Upper lobe of right lung (tissue), 1 donor: ENCODE measurements around the gene FAM120B. TPM values are rescaled to one million over a fixed set of nuclear protein-coding genes. Genes with fewer than 3 reads are reported as not detected.

Experiments
- ATAC-seq: fragments of 200-7000 bp; cut with Tn5 transposase; one replicate; pipeline ENCODE4 v1.9.1; 2020; ENCODE audit warnings: mild to moderate bottlenecking, moderate library complexity
- DNase-seq: peaks from one replicate; pipeline ENCODE4 v3.0.0-alpha.2; 2020
- H3K27ac ChIP-seq: fragments of 200-600 bp; one replicate; pipeline ENCODE4 v1.8.0; 2022
- H3K27me3 ChIP-seq: fragments of 200-600 bp; one replicate; pipeline ENCODE4 v1.8.0; 2022; ENCODE audit warnings: mild to moderate bottlenecking
- H3K36me3 ChIP-seq: fragments of 200-600 bp; one replicate; pipeline ENCODE4 v1.8.0; 2022
- H3K4me1 ChIP-seq: fragments of 200-600 bp; one replicate; pipeline ENCODE4 v1.8.0; 2022
- H3K4me3 ChIP-seq: fragments of 200-600 bp; one replicate; pipeline ENCODE4 v1.8.0; 2022; ENCODE audit warnings: mild to moderate bottlenecking
- H3K9me3 ChIP-seq: fragments of 200-600 bp; one replicate; pipeline ENCODE4 v1.8.0; 2022
- intact Hi-C: fragments of 100-400 bp; cut with DNase I; formaldehyde crosslinking; loops from one replicate; pipeline ENCODE4 v1.11.0; 2022
- total RNA-seq: library from RNA; stranded (reverse); fragmentation: NEBNext Ultra II Directional; extraction: Animal tissue kit (Norgen Biotek cat#: 25700); gene quantifications from one replicate; pipeline ENCODE4 v1.2.1, GENCODE V29; 2021
- TF ChIP-seq, protein P1 (sequence below): fragments of 200-600 bp; IDR thresholded peaks from one replicate; pipeline ENCODE4 v1.8.0; 2022; ENCODE audit warnings: antibody characterized with exemption
- donor health status: DM: no; HTN: yes; CAD: no; lungs with severe emphysema.

FAM120B gene
- total RNA-seq, 1 donor from 2014 or later = 26.1 TPM

DNA sequence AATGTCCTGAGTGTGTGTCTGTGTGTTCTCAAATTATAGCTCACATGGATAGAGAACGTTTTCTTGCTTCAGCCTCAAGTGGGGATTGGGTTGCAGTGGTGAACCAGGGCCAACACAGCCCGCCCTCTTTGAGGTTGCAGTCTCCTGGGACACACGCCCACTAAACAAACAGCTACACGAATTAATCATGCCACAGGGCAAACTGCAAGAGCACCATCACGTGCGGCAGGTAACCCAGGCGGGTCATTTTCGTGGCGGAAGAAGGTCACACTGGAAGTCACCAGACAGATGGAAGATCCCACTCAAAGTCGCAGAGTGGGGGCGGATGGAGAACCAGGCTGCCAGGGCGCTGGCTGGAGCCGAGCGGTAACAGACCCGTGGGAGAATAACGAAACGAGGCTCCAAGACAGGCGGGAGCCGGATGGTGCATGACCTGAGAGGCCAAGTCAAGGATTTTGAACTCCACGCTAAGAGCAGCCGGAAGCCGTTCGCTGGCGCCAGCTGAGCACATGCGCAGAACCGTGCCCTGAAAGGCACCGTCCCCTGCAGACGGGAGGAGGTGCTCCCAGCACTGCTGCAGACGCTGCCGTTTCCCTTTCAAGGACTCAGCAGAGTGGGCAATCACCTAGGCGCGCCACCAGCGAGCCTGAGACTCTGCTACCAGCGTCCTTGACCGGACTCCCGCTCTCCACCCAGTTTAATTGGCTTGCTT is 26.4 kb upstream of the FAM120B start:
- H3K9me3 ChIP-seq = no peaks in the 10 kb centered on the region
- ATAC-seq (peak; percentile 92), DNase-seq (peak; percentile 93)
- H3K27ac ChIP-seq = peak overlapping the region; percentile 65
- TF ChIP-seq, protein P1, sequence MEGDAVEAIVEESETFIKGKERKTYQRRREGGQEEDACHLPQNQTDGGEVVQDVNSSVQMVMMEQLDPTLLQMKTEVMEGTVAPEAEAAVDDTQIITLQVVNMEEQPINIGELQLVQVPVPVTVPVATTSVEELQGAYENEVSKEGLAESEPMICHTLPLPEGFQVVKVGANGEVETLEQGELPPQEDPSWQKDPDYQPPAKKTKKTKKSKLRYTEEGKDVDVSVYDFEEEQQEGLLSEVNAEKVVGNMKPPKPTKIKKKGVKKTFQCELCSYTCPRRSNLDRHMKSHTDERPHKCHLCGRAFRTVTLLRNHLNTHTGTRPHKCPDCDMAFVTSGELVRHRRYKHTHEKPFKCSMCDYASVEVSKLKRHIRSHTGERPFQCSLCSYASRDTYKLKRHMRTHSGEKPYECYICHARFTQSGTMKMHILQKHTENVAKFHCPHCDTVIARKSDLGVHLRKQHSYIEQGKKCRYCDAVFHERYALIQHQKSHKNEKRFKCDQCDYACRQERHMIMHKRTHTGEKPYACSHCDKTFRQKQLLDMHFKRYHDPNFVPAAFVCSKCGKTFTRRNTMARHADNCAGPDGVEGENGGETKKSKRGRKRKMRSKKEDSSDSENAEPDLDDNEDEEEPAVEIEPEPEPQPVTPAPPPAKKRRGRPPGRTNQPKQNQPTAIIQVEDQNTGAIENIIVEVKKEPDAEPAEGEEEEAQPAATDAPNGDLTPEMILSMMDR = no peak
- intact Hi-C loops = no loop called here
- peak overlapping the region; percentile 46 for H3K4me3 ChIP-seq
- peaks cover 37% of the 10 kb centered on the region for H3K4me1 ChIP-seq
- peaks cover 26% of the 10 kb centered on the region for H3K36me3 ChIP-seq
- H3K27me3 ChIP-seq = no peaks in the 10 kb centered on the region

DNA sequence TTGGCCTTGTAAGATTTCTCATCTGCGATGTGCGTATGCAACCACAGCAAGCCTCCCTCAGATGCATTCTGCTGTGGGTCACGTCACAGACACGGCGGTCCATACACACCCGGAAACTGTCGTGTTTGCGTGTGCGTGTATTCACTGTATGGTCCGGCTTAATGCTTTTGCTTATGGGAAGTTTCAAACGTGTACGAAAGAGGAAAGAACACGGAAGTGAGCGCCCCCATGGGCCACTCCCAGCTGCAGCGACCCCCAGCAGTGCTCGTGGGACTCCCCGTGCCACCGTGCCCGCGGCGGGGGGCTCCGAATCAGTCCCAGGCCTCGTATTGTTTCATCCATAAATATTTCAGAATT is 25.9 kb upstream of the FAM120B start:
- intact Hi-C loops = no loop called here
- H3K4me3 ChIP-seq = peak overlapping the region; percentile 46
- peaks cover 37% of the 10 kb centered on the region for H3K4me1 ChIP-seq
- ATAC-seq (peak; percentile 49), DNase-seq (no peak)
- no peaks in the 10 kb centered on the region for H3K27me3 ChIP-seq
- H3K9me3 ChIP-seq = no peaks in the 10 kb centered on the region
- peaks cover 26% of the 10 kb centered on the region for H3K36me3 ChIP-seq
- H3K27ac ChIP-seq = peak overlapping the region; percentile 65
- TF ChIP-seq, protein P1 = no peak

DNA sequence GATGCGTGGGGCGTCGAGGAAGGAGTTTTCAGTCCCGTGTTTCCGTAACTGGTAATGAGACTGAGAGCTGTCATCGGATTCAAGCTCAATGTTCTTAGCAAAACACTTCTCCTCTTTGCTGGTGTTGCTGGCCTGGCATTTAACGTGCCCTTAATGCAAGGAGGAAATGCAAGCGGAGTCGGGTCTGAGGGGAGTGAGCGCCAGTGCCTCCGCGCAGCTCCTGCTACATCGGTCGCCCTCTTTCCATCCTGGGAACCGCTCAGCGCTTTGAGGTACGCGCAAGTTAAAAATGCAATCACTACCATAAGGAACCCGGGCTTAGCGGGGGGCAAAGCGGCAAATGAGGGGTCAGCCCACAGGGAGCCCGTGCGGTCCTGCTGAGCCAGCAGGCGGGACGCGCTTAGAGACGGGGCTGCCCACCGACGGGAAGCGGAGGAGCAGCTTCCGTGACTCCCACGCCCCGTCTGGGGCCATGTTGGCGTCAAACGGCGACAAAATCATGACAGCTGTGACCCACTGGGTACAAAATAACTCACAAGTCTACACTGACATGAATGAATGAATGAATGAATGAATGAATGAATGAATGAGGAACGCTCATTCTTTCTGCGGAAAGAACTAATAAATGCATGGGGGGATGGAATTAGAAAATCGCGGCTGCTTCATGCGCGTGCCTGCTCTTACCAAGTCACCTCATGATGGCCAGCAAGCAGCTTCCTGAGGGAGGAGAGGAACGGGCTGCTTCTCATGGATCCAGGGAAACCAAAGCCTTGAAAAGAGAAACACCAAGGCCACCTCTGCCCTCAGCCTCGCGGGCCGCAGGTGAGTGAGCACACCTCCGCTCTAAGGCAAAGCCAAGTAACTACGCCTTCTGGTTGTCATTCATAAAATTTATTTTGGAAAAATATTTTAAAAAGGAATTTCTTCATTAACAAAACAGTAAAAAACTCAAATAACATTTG is 24.9 kb upstream of the FAM120B start:
- Histone ChIP-seq H3K4me1 (peaks cover 37% of the 10 kb centered on the region), H3K36me3 (peaks cover 26% of the 10 kb centered on the region), H3K9me3 (no peaks in the 10 kb centered on the region), H3K27me3 (peaks cover 6% of the 10 kb centered on the region), H3K4me3 (no peak overlapping the region), H3K27ac (no peak overlapping the region)
- intact Hi-C loops = no loop called here
- no peak for ATAC-seq
- TF ChIP-seq, protein P1 = no peak
- DNase-seq = peak; percentile 64

DNA sequence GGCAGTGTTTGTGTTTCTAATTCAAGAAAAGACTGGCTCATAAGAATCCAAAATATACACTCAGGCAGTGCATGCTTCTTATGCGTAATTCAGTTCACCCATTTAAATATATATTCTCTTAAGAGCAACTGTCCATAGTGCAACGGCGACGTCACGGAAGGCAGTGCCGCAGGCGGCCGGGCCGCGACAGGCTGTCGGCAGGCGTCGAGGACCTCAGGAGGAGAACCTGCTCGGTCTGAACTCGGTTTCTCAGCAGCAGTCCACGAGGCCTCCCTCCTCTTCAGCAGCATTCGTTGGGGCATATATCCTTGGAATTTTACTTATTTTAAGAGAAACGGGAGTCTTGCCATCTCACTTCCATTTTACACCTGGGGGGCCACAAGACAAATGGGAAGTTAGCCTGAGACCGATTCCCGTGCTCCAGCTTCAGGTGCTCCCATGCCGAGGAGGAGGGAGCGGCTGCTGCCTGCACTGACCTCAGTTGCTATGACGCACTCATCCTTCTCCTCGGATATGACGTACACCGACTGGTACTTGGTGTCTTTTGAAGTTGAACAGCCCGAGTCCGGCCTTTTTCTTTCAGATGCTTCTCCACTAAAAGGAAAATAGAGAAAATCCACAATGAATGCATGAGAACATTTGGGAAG is 23.9 kb upstream of the FAM120B start:
- H3K9me3 ChIP-seq = no peaks in the 10 kb centered on the region
- intact Hi-C loops = no loop called here
- H3K27ac ChIP-seq = no peak overlapping the region
- peaks cover 26% of the 10 kb centered on the region for H3K36me3 ChIP-seq
- H3K4me1 ChIP-seq = peaks cover 35% of the 10 kb centered on the region
- TF ChIP-seq, protein P1 = no peak
- H3K4me3 ChIP-seq = no peak overlapping the region
- peaks cover 12% of the 10 kb centered on the region for H3K27me3 ChIP-seq
- DNase-seq (peak; percentile 50), ATAC-seq (no peak)

DNA sequence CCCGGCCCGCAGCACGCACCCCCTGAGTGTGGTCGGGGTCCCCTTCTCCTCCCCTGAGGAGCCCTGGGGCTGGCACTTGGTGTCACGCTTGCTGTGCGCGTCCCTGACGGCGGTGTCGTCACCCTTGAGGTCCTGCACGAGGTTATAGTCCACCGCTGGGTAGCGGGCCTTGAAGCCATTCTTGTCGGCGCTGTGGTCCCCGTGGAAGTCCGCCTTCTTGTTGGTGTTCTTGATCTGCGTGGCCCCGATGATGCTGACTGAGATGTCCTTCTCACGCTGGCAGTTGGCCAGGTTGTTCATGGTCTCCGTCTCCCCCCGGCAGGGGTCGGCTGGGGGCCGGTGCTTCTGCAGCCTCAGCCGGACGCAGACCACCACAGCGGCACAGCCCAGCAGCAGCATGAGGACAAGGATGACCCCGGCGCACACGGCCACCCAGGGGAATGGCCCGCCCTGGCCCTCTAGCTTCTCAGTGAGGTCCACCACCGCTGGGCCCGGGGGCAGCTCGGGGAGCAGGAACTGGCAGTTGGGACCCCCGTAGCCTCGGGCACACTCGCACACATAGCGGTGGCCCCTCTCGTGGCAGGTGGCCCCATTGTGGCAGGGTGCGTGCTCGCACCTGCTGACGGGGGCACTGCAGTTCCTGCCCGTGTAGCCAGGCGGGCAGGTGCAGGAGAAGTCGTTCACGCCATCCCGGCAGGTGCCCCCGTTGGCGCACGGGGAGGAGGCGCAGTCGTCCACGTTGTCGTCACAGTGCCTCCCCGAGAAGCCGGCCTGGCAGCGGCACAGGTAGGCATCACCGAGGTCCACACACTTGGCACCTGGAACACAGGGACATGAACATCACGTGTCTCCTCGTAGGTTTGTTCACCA is 23.1 kb upstream of the FAM120B start:
- Histone ChIP-seq H3K27me3 (peaks cover 14% of the 10 kb centered on the region), H3K9me3 (no peaks in the 10 kb centered on the region), H3K4me3 (no peak overlapping the region), H3K36me3 (peaks cover 26% of the 10 kb centered on the region), H3K4me1 (peaks cover 37% of the 10 kb centered on the region), H3K27ac (no peak overlapping the region)
- TF ChIP-seq, protein P1 = no peak
- DNase-seq (peak; percentile 61), ATAC-seq (no peak)
- intact Hi-C loops = no loop called here
